Astrocyte of the cerebellum (primary cell): Measurements from ENCODE around the gene SERPINE2.
A peak's percentile ranks its signal among the peaks of the same experiment; 100 is the strongest.

Experiments
- DNase-seq: peaks from one replicate; pipeline ENCODE4 v3.0.0-alpha.2; 2011; ENCODE audit warnings: low read depth
- H3K4me3 ChIP-seq: 2 replicates; pipeline ENCODE4 v1.5.1; 2011; ENCODE audit warnings: mild to moderate bottlenecking, low read depth, low read length, moderate library complexity
- CTCF ChIP-seq: IDR thresholded peaks from 2 replicates; pipeline ENCODE4 v1.5.1; 2012; ENCODE audit warnings: low read length, low read depth, moderate library complexity, mild to moderate bottlenecking; ENCODE audit errors: missing control alignments
- in situ Hi-C: cut with HindIII; loops from 2 replicates; pipeline ENCODE4 v1.10.0; 2017; ENCODE audit warnings: low sequenced_read_pairs

SERPINE2 gene

DNA sequence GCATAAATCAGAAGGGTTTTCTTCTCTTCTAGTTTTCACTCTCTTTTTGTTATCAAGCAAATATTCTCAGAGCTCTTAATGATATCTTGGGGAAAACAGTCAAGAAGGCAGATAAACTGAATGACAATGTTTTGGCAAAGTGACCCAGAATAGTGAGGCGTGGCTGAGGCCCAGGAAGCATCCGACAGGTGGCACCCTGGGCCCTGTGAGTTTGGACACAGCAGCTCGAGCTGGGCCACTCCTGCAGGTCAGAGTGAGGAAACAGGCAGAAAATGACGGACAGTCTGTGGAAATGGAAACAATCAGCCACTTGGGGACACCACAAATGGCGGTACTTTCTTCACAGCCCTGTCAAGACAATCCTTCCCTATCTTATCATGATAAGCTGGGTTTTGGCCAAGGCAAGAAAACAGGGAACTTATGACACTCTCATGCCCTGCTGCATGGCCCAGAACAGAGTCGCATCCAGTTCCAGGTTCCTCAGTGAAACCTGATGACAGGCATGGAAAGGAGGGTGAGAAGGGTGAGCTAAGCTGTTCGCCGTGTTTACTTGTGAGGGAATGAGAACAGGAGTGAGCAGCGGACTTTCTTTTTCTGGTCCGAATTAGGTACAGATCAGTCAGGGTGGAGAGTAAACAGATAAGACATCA, 49.8 kb downstream of the SERPINE2 start:
- H3K4me3 ChIP-seq = no peak overlapping the region
- no peak for TF ChIP-seq CTCF
- DNase-seq = no peak
- in situ Hi-C loops = loop anchor here (25.0 kb wide), 1 partner anchor 298 kb away; no protein-coding TSS in a partner anchor

DNA sequence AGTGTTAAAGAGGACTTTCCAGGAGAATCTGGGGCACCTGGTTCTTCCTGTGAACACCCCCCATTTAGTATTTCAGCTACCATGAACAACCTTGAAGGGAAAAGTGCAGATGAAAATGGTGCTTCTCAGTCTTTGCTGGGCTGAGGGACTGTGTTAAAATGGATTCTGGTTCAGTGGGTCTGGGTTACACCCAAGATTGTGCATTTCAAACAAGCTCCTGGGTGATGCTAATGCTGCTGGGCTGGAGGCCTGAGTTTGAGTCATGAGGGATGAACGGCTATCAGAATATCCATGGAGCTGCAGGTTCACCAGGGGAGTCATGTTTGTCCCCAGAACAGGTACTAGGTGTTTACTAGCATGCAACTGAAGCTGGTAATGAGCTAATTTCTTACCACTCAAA, 57.8 kb downstream of the SERPINE2 start:
- no peak for TF ChIP-seq CTCF
- no peak overlapping the region for H3K4me3 ChIP-seq
- in situ Hi-C loops = loop anchor here (25.0 kb wide), 1 partner anchor 306 kb away; no protein-coding TSS in a partner anchor
- DNase-seq = no peak

- in situ Hi-C loops = loop anchor here (25.0 kb wide), 1 partner anchor 306 kb away; no protein-coding TSS in a partner anchor
- DNase-seq = no peak
- H3K4me3 ChIP-seq = no peak overlapping the region
- no peak for TF ChIP-seq CTCF
Observed at GRCh38 chr2:223980803-223981202, 58.3 kb downstream of the SERPINE2 start.

DNA sequence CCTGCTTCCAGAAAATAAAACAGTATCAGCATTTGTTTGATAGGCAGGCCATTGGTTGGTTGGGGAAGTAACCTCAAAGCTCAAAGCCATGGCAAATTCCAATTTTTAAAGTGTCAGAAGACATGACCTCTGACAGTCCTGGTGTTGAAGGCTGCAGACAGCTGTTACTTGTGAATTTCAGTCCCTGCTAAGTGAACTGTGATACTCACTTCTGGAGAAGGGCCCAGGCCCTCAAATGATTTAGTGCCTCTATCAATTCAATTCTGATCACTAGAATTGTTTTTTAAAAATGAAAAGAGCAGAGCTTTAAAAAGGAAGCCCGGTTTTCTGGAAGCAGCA, 58.7 kb downstream of the SERPINE2 start:
- TF ChIP-seq CTCF = no peak
- no peak for DNase-seq
- in situ Hi-C loops = loop anchor here (25.0 kb wide), 1 partner anchor 307 kb away; no protein-coding TSS in a partner anchor
- no peak overlapping the region for H3K4me3 ChIP-seq

GRCh38 chr2:223979730-223980396, 59.2 kb downstream of the SERPINE2 start:
- in situ Hi-C loops = loop anchor here (25.0 kb wide), 1 partner anchor 307 kb away; no protein-coding TSS in a partner anchor
- peak; percentile 38 for DNase-seq
- no peak overlapping the region for H3K4me3 ChIP-seq
- no peak for TF ChIP-seq CTCF

GRCh38 chr2:223978451-223978850, 60.6 kb downstream of the SERPINE2 start:
- DNase-seq = no peak
- no peak for TF ChIP-seq CTCF
- in situ Hi-C loops = loop anchor here (25.0 kb wide), 1 partner anchor 309 kb away; no protein-coding TSS in a partner anchor
- no peak overlapping the region for H3K4me3 ChIP-seq
